ENCODE measurements around the gene PHC3.
A peak's percentile ranks its signal among the peaks of the same experiment; 100 is the strongest.

PHC3 gene

GRCh38 chr3:170062068-170062467 lies 119.5 kb downstream of the PHC3 start:
- DNase-seq (ENCODE audit: extremely low read depth, low read depth), result no peak
- TF ChIP-seq CTCF (IDR thresholded peaks at IDR 0.05; ENCODE audit: low read depth, low read length), result no peak

GRCh38 chr3:170059447-170059846 lies 122.1 kb downstream of the PHC3 start:
- no peak for TF ChIP-seq CTCF (IDR thresholded peaks at IDR 0.05; ENCODE audit: low read depth, low read length)
- no peak for DNase-seq (ENCODE audit: extremely low read depth, low read depth)

GRCh38 chr3:170058127-170058526 lies 123.4 kb downstream of the PHC3 start:
- no peak for DNase-seq (ENCODE audit: extremely low read depth, low read depth)
- no peak for TF ChIP-seq CTCF (IDR thresholded peaks at IDR 0.05; ENCODE audit: low read depth, low read length)

- TF ChIP-seq CTCF (IDR thresholded peaks at IDR 0.05; ENCODE audit: low read depth, low read length), result no peak
- DNase-seq (ENCODE audit: extremely low read depth, low read depth), result no peak
Measured at GRCh38 chr3:170057550-170057949, 124.0 kb downstream of the PHC3 start.

GRCh38 chr3:170056710-170057454 lies 124.7 kb downstream of the PHC3 start:
- no peak for DNase-seq (ENCODE audit: extremely low read depth, low read depth)
- no peak for TF ChIP-seq CTCF (IDR thresholded peaks at IDR 0.05; ENCODE audit: low read depth, low read length)

- DNase-seq (ENCODE audit: extremely low read depth, low read depth), result no peak
- no peak for TF ChIP-seq CTCF (IDR thresholded peaks at IDR 0.05; ENCODE audit: low read depth, low read length)
Measured at GRCh38 chr3:170055209-170055608, 126.3 kb downstream of the PHC3 start.

GRCh38 chr3:170054204-170054603 lies 127.3 kb downstream of the PHC3 start:
- TF ChIP-seq CTCF (IDR thresholded peaks at IDR 0.05; ENCODE audit: low read depth, low read length), result peak; percentile 9
- DNase-seq (ENCODE audit: extremely low read depth, low read depth), result no peak

All from AG09319 (cell line).